Lung (tissue), 12 donors: ENCODE results near the gene C7. TPM values are rescaled to one million over a fixed set of nuclear protein-coding genes. Genes with fewer than 3 reads are reported as not detected.

Source experiments
- ATAC-seq: fragments of 200-7000 bp; cut with Tn5 transposase; one replicate; pipeline ENCODE4 v1.9.1; 2020; ENCODE audit warnings: moderate number of reproducible peaks; ENCODE audit not compliant: insufficient read depth, low FRiP score
- DNase-seq, 3 donors: peaks; one replicate each; pipeline ENCODE4 v3.0.0-alpha.2; 2013 to 2017
- H3K27ac ChIP-seq, 2 donors: one replicate each; pipeline ENCODE4 v1.5.1; 2013; ENCODE audit warnings: mild to moderate bottlenecking in 2 of 2, moderate library complexity in 2 of 2, control low read depth in 1 of 2, inconsistent platforms in 1 of 2, low read depth in 1 of 2, low read length in 1 of 2
- H3K27me3 ChIP-seq, 3 donors: one replicate each; pipeline ENCODE4 v1.5.1; 2013; ENCODE audit warnings: low read length in 2 of 3; ENCODE audit not compliant: control insufficient read depth in 3 of 3, insufficient read depth in 3 of 3
- H3K36me3 ChIP-seq, 4 donors: one replicate each; pipeline ENCODE4 v1.5.1; 2013; ENCODE audit warnings: low read length in 4 of 4, mild to moderate bottlenecking in 1 of 4, moderate library complexity in 1 of 4; ENCODE audit not compliant: control insufficient read depth in 4 of 4, insufficient read depth in 4 of 4
- H3K4me1 ChIP-seq, 5 donors: one replicate each; pipeline ENCODE4 v1.5.1; 2013; ENCODE audit warnings: low read length in 5 of 5, mild to moderate bottlenecking in 2 of 5, moderate library complexity in 1 of 5; ENCODE audit not compliant: control insufficient read depth in 5 of 5, insufficient read depth in 5 of 5
- H3K4me3 ChIP-seq: one replicate; pipeline ENCODE4 v1.5.1; 2013; ENCODE audit warnings: mild to moderate bottlenecking, control low read depth, moderate library complexity
- H3K9ac ChIP-seq, 2 donors: one replicate each; pipeline ENCODE4 v1.5.1; 2013; ENCODE audit warnings: low read length in 2 of 2, control low read depth in 1 of 2; ENCODE audit not compliant: insufficient read depth in 1 of 2
- H3K9me3 ChIP-seq, 4 donors: one replicate each; pipeline ENCODE4 v1.5.1; 2013; ENCODE audit warnings: low read length in 3 of 4, mild to moderate bottlenecking in 1 of 4, moderate library complexity in 1 of 4; ENCODE audit not compliant: control insufficient read depth in 4 of 4, insufficient read depth in 3 of 4
- CTCF ChIP-seq: IDR thresholded peaks from 2 replicates; pipeline ENCODE4 v1.5.1; 2012; ENCODE audit warnings: mild to moderate bottlenecking; ENCODE audit errors: control extremely low read depth, extremely low read depth
- WGBS, 2 donors: extraction: QIAGEN DNeasy Blood & Tissue Kit; methylation state at CpG; one replicate each; pipeline ENCODE4 v1.1.7; 2013; 5-methylcytosine and 5-hydroxymethylcytosine counted together
- polyA plus RNA-seq, 2 donors: library from polyadenylated mRNA; stranded (reverse); fragments of 200-250 nt; gene quantifications; one replicate each; pipeline ENCODE4 v1.2.1, GENCODE V29; 2013
- total RNA-seq, 2 donors: library from RNA; depleted of rRNA in 1 of 2; stranded (reverse); fragments of >200 nt in 1 of 2; gene quantifications; one replicate each; pipeline ENCODE4 v1.2.1, GENCODE V29; 2014 to 2021
- donor health status: control.
- donor health status: control.
- donor health status: Bipolar disorder and iron deficiency.
- donor health status: healthy.
- donor health status: DM: yes; HTN: yes; CAD: no.

Gene C7
- total and polyA plus RNA-seq, 4 donors, result 46.2 to 763 (median 120) TPM

- DNase-seq (no peak), ATAC-seq (no peak)
- H3K36me3 ChIP-seq, result peaks cover 0 to 37% (median 8%) of the 10 kb centered on the region in 4 donors
- no peaks in the 10 kb centered on the region for H3K27me3 ChIP-seq
- no peaks in the 10 kb centered on the region for H3K4me1 ChIP-seq
- no peak overlapping the region for H3K27ac ChIP-seq
- H3K4me3 ChIP-seq, result no peak overlapping the region
- peaks cover 0 to 13% (median 5%) of the 10 kb centered on the region in 4 donors for H3K9me3 ChIP-seq
- WGBS, 2 donors, result 71 to 72% methylated on average over 2 of the region's 2 CpGs
- no peak for TF ChIP-seq CTCF
- no peak overlapping the region for H3K9ac ChIP-seq
Measured at GRCh38 chr5:40928886-40929448, 19.7 kb downstream of the C7 start.

GRCh38 chr5:40932766-40933165 is 23.5 kb downstream of the C7 start:
- H3K36me3 ChIP-seq, result peaks cover 0 to 42% (median 21%) of the 10 kb centered on the region in 4 donors
- 63 to 73% methylated on average over 2 of the region's 2 CpGs for WGBS, 2 donors
- H3K9ac ChIP-seq, result no peak overlapping the region
- ATAC-seq (no peak), DNase-seq (no peak)
- H3K9me3 ChIP-seq, result no peaks in the 10 kb centered on the region
- H3K27me3 ChIP-seq, result no peaks in the 10 kb centered on the region
- no peaks in the 10 kb centered on the region for H3K4me1 ChIP-seq
- no peak for TF ChIP-seq CTCF
- no peak overlapping the region for H3K27ac ChIP-seq
- no peak overlapping the region for H3K4me3 ChIP-seq

- ATAC-seq, result no peak
- no peak overlapping the region for H3K27ac ChIP-seq
- no peak overlapping the region for H3K9ac ChIP-seq
- peak in 1 of 3 donors; percentile 8 for DNase-seq
- H3K9me3 ChIP-seq, result no peaks in the 10 kb centered on the region
- H3K4me3 ChIP-seq, result no peak overlapping the region
- peaks cover 0 to 66% (median 23%) of the 10 kb centered on the region in 4 donors for H3K36me3 ChIP-seq
- H3K27me3 ChIP-seq, result no peaks in the 10 kb centered on the region
- H3K4me1 ChIP-seq, result no peaks in the 10 kb centered on the region
- WGBS, 2 donors, result 89 to 95% methylated on average over 1 of the region's 1 CpG
- no peak for TF ChIP-seq CTCF
Measured at GRCh38 chr5:40937075-40937474, 27.8 kb downstream of the C7 start.

GRCh38 chr5:40939753-40940152 is 30.5 kb downstream of the C7 start:
- H3K27me3 ChIP-seq, result no peaks in the 10 kb centered on the region
- H3K9ac ChIP-seq, result no peak overlapping the region
- H3K9me3 ChIP-seq, result no peaks in the 10 kb centered on the region
- H3K36me3 ChIP-seq, result peaks cover 0 to 62% (median 22%) of the 10 kb centered on the region in 4 donors
- no peak overlapping the region for H3K4me3 ChIP-seq
- no peak for ATAC-seq
- WGBS, 2 donors, result 84 to 86% methylated on average over 6 of the region's 6 CpGs
- TF ChIP-seq CTCF, result no peak
- DNase-seq, result no peak
- H3K27ac ChIP-seq, result no peak overlapping the region
- H3K4me1 ChIP-seq, result no peaks in the 10 kb centered on the region
